Liver (tissue), 9 donors: ENCODE results near the gene TTYH3. TPM values are rescaled to one million over a fixed set of nuclear protein-coding genes. Genes with fewer than 3 reads are reported as not detected.

Source experiments
- DNase-seq: peaks from one replicate; pipeline ENCODE4 v3.0.0-alpha.2; 2017; ENCODE audit warnings: low spot score
- H3K27ac ChIP-seq, 2 donors: one replicate each; pipeline ENCODE4 v1.7.0; 2013; ENCODE audit warnings: inconsistent platforms in 2 of 2, low read length in 2 of 2, control low read depth in 1 of 2, low read depth in 1 of 2, mild to moderate bottlenecking in 1 of 2
- H3K27me3 ChIP-seq, 4 donors: one replicate each; pipeline versions ENCODE4 v1.6.1 to v1.7.0; 2013; ENCODE audit warnings: low read length in 3 of 4, inconsistent platforms in 1 of 4, mild to moderate bottlenecking in 1 of 4, moderate library complexity in 1 of 4; ENCODE audit not compliant: control insufficient read depth in 4 of 4, insufficient read depth in 4 of 4
- H3K36me3 ChIP-seq, 4 donors: one replicate each; pipeline versions ENCODE4 v1.6.1 to v1.7.0; 2013; ENCODE audit warnings: low read length in 3 of 4, mild to moderate bottlenecking in 3 of 4, low read depth in 1 of 4, moderate library complexity in 1 of 4; ENCODE audit not compliant: control insufficient read depth in 4 of 4, insufficient read depth in 3 of 4
- H3K4me1 ChIP-seq, 4 donors: one replicate each; pipeline versions ENCODE4 v1.6.1 to v1.7.0; 2013; ENCODE audit warnings: low read length in 3 of 4, mild to moderate bottlenecking in 3 of 4, moderate library complexity in 1 of 4; ENCODE audit not compliant: control insufficient read depth in 4 of 4, insufficient read depth in 4 of 4
- H3K4me3 ChIP-seq, 3 donors: one replicate each; pipeline versions ENCODE4 v1.6.1 to v1.7.0; 2013; ENCODE audit warnings: low read length in 3 of 3, control low read depth in 1 of 3, low read depth in 1 of 3, mild to moderate bottlenecking in 1 of 3
- H3K9ac ChIP-seq, 2 donors: one replicate each; pipeline ENCODE4 v1.7.0; 2013; ENCODE audit warnings: low read length in 2 of 2, mild to moderate bottlenecking in 2 of 2, moderate library complexity in 2 of 2, control low read depth in 1 of 2, low read depth in 1 of 2
- H3K9me3 ChIP-seq, 4 donors: one replicate each; pipeline versions ENCODE4 v1.6.1 to v1.7.0; 2013; ENCODE audit warnings: low read length in 3 of 4; ENCODE audit not compliant: control insufficient read depth in 4 of 4
- ATF3 ChIP-seq: IDR thresholded peaks from 2 replicates; pipeline ENCODE4 v1.6.1; 2016; ENCODE audit warnings: antibody characterized with exemption
- EGR1 ChIP-seq, 2 donors: IDR thresholded peaks; 2 replicates each; pipeline ENCODE4 v1.6.1; 2016 to 2018; ENCODE audit warnings: antibody characterized with exemption in 2 of 2, low read depth in 2 of 2
- FOXA1 ChIP-seq: IDR thresholded peaks from 2 replicates; pipeline ENCODE4 v1.6.1; 2016; ENCODE audit warnings: antibody characterized with exemption
- FOXA2 ChIP-seq: IDR thresholded peaks from 2 replicates; pipeline ENCODE4 v1.6.1; 2016; ENCODE audit warnings: antibody characterized with exemption
- GABPA ChIP-seq, 2 donors: IDR thresholded peaks in 1 of 2; conservative IDR thresholded peaks in 1 of 2; 2 replicates each; pipeline ENCODE4 v1.6.1; 2016; ENCODE audit warnings: antibody characterized with exemption in 2 of 2, mild to moderate bottlenecking in 1 of 2, moderate library complexity in 1 of 2
- HNF4A ChIP-seq, 2 donors: conservative IDR thresholded peaks; 2 replicates each; pipeline ENCODE4 v1.6.1; 2016; ENCODE audit warnings: antibody characterized with exemption in 2 of 2, mild to moderate bottlenecking in 2 of 2
- HNF4G ChIP-seq: IDR thresholded peaks from 2 replicates; pipeline ENCODE4 v1.6.1; 2016; ENCODE audit warnings: antibody characterized with exemption
- JUND ChIP-seq, 2 donors: IDR thresholded peaks; 2 replicates each; pipeline ENCODE4 v1.6.1; 2016; ENCODE audit warnings: antibody characterized with exemption in 2 of 2
- NR2F2 ChIP-seq: IDR thresholded peaks from 2 replicates; pipeline ENCODE4 v1.6.1; 2016; ENCODE audit warnings: antibody characterized with exemption
- RAD21 ChIP-seq, 2 donors: IDR thresholded peaks; 2 replicates each; pipeline ENCODE4 v1.6.1; 2016; ENCODE audit warnings: antibody characterized with exemption in 2 of 2, mild to moderate bottlenecking in 2 of 2
- REST ChIP-seq: IDR thresholded peaks from 2 replicates; pipeline ENCODE4 v1.6.1; 2016; ENCODE audit warnings: antibody characterized with exemption, mild to moderate bottlenecking
- RXRA ChIP-seq, 2 donors: IDR thresholded peaks; 2 replicates each; pipeline ENCODE4 v1.6.1; 2017 to 2018; ENCODE audit warnings: antibody characterized with exemption in 2 of 2, mild to moderate bottlenecking in 1 of 2
- SP1 ChIP-seq: IDR thresholded peaks from 2 replicates; pipeline ENCODE4 v1.6.1; 2018; ENCODE audit warnings: antibody characterized with exemption, mild to moderate bottlenecking
- TAF1 ChIP-seq: conservative IDR thresholded peaks from 2 replicates; pipeline ENCODE4 v1.6.1; 2016; ENCODE audit warnings: antibody characterized with exemption, mild to moderate bottlenecking
- YY1 ChIP-seq: IDR thresholded peaks from 2 replicates; pipeline ENCODE4 v1.6.1; 2016; ENCODE audit warnings: antibody characterized with exemption, mild to moderate bottlenecking
- WGBS: extraction: QIAGEN DNeasy Blood & Tissue Kit; methylation state at CpG from one replicate; pipeline ENCODE4 v1.1.7; 2013; 5-methylcytosine and 5-hydroxymethylcytosine counted together
- polyA plus RNA-seq, 2 donors: library from polyadenylated mRNA; stranded (reverse) in 1 of 2; unstranded in 1 of 2; fragments of 200-250 nt in 1 of 2; fragments of >200 nt in 1 of 2; fragmentation: Nextera tagmentation in 1 of 2; extraction: Ambion mirVana in 1 of 2; gene quantifications; one replicate each; pipeline versions ENCODE4 v1.2.1 to v1.2.3, GENCODE V29; 2013 to 2015
- total RNA-seq, 2 donors: library from RNA; depleted of rRNA; stranded (reverse); fragments of >200 nt; gene quantifications; one replicate each; pipeline ENCODE4 v1.2.3, GENCODE V29; 2014
- TF ChIP-seq, protein P1 (sequence below): IDR thresholded peaks from 2 replicates; pipeline ENCODE4 v1.6.1; 2016; ENCODE audit warnings: antibody characterized with exemption
- TF ChIP-seq, protein P2 (sequence below): fragments of 150-350 bp; IDR thresholded peaks from 2 replicates; pipeline ENCODE4 v1.5.1; 2017; ENCODE audit warnings: improper control_type of control experiment, low read depth, low read length; ENCODE audit not compliant: missing input control
- TF ChIP-seq, protein P3 (sequence below): IDR thresholded peaks from 2 replicates; pipeline ENCODE4 v1.6.1; 2016; ENCODE audit warnings: antibody characterized with exemption
- donor health status: healthy.
- donor health status: healthy.
- donor health status: healthy.
- donor health status: healthy.
- donor health status: healthy.

TTYH3 gene
- total and polyA plus RNA-seq, 4 donors: 8.2 to 19.6 (median 17.4) TPM

GRCh38 chr7:2657208-2657607 lies 25.4 kb downstream of the TTYH3 start:
- H3K27me3 ChIP-seq: no peaks in the 10 kb centered on the region
- DNase-seq: no peak
- no peak for TF ChIP-seq SP1
- peaks cover 0 to 13% (median 4%) of the 10 kb centered on the region in 4 donors for H3K36me3 ChIP-seq
- no peak overlapping the region for H3K9ac ChIP-seq
- 97% methylated on average over 2 of the region's 2 CpGs for WGBS
- peaks cover 7 to 16% (median 11%) of the 10 kb centered on the region in 4 donors for H3K4me1 ChIP-seq
- H3K4me3 ChIP-seq: no peak overlapping the region
- no peak overlapping the region for H3K27ac ChIP-seq
- H3K9me3 ChIP-seq: no peaks in the 10 kb centered on the region

DNA sequence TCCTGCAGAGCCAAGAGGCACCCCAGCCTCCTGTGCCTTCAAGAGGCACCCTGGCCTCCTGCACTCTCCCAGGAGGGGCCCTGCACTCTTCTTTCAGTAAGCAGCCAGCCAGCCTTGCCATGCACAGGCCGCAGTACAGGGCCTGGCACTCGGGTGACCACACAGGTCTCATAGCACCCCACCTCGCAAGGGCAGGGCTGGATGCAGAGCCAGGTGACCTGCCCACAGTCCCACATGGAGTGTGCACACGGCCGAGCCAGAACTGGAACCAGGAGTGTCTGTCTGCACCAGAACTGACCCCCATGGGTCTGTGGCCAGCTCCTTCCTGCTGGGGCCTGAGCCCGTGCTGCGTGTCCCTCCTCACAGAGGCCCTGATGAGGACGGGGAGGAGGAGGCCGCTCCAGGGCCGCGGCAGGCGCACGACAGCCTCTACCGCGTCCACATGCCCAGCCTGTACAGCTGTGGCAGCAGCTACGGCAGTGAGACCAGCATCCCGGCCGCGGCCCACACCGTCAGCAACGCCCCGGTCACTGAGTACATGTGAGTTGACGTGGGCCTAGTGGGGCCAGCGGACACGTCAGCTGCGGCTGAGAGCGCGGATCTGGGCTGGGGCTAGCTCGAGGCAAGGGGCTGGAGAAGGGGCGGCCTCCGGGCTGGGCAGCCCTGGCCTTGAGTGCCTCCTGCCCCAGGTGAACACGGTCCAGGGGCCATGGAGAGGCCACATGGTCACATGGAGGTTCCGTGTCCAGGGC lies 26.3 kb downstream of the TTYH3 start:
- H3K27ac ChIP-seq: no peak overlapping the region
- H3K4me3 ChIP-seq: no peak overlapping the region
- H3K27me3 ChIP-seq: no peaks in the 10 kb centered on the region
- no peaks in the 10 kb centered on the region for H3K9me3 ChIP-seq
- no peak for DNase-seq
- peaks cover 10 to 25% (median 18%) of the 10 kb centered on the region in 4 donors for H3K4me1 ChIP-seq
- TF ChIP-seq TAF1: no peak
- TF ChIP-seq ATF3: no peak
- TF ChIP-seq JUND (IDR thresholded peaks at IDR 0.05): no peak
- no peak for TF ChIP-seq RXRA (IDR thresholded peaks at IDR 0.05)
- no peak for TF ChIP-seq SP1
- TF ChIP-seq REST: no peak
- TF ChIP-seq RAD21 (IDR thresholded peaks at IDR 0.05): no peak
- no peak for TF ChIP-seq FOXA1
- TF ChIP-seq, protein P1, sequence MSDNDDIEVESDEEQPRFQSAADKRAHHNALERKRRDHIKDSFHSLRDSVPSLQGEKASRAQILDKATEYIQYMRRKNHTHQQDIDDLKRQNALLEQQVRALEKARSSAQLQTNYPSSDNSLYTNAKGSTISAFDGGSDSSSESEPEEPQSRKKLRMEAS: no peak
- no peak for TF ChIP-seq HNF4G
- TF ChIP-seq, protein P2, sequence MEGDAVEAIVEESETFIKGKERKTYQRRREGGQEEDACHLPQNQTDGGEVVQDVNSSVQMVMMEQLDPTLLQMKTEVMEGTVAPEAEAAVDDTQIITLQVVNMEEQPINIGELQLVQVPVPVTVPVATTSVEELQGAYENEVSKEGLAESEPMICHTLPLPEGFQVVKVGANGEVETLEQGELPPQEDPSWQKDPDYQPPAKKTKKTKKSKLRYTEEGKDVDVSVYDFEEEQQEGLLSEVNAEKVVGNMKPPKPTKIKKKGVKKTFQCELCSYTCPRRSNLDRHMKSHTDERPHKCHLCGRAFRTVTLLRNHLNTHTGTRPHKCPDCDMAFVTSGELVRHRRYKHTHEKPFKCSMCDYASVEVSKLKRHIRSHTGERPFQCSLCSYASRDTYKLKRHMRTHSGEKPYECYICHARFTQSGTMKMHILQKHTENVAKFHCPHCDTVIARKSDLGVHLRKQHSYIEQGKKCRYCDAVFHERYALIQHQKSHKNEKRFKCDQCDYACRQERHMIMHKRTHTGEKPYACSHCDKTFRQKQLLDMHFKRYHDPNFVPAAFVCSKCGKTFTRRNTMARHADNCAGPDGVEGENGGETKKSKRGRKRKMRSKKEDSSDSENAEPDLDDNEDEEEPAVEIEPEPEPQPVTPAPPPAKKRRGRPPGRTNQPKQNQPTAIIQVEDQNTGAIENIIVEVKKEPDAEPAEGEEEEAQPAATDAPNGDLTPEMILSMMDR: no peak
- no peak for TF ChIP-seq FOXA2
- TF ChIP-seq EGR1 (IDR thresholded peaks at IDR 0.05; ENCODE audit: low read depth in 2 of 2): no peak
- TF ChIP-seq GABPA (IDR thresholded peaks at IDR 0.05 in 1 of 2, conservative IDR thresholded peaks at IDR 0.05 in 1 of 2): no peak
- TF ChIP-seq NR2F2: no peak
- no peak for TF ChIP-seq HNF4A (conservative IDR thresholded peaks at IDR 0.05)
- TF ChIP-seq YY1: no peak
- TF ChIP-seq, protein P3, sequence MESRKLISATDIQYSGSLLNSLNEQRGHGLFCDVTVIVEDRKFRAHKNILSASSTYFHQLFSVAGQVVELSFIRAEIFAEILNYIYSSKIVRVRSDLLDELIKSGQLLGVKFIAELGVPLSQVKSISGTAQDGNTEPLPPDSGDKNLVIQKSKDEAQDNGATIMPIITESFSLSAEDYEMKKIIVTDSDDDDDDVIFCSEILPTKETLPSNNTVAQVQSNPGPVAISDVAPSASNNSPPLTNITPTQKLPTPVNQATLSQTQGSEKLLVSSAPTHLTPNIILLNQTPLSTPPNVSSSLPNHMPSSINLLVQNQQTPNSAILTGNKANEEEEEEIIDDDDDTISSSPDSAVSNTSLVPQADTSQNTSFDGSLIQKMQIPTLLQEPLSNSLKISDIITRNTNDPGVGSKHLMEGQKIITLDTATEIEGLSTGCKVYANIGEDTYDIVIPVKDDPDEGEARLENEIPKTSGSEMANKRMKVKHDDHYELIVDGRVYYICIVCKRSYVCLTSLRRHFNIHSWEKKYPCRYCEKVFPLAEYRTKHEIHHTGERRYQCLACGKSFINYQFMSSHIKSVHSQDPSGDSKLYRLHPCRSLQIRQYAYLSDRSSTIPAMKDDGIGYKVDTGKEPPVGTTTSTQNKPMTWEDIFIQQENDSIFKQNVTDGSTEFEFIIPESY: no peak
- peaks cover 0 to 11% (median 4%) of the 10 kb centered on the region in 4 donors for H3K36me3 ChIP-seq
- 95% methylated on average over 33 of the region's 33 CpGs for WGBS
- no peak overlapping the region for H3K9ac ChIP-seq
